ENCODE results near the gene PRICKLE3.

The PRICKLE3 gene

DNA sequence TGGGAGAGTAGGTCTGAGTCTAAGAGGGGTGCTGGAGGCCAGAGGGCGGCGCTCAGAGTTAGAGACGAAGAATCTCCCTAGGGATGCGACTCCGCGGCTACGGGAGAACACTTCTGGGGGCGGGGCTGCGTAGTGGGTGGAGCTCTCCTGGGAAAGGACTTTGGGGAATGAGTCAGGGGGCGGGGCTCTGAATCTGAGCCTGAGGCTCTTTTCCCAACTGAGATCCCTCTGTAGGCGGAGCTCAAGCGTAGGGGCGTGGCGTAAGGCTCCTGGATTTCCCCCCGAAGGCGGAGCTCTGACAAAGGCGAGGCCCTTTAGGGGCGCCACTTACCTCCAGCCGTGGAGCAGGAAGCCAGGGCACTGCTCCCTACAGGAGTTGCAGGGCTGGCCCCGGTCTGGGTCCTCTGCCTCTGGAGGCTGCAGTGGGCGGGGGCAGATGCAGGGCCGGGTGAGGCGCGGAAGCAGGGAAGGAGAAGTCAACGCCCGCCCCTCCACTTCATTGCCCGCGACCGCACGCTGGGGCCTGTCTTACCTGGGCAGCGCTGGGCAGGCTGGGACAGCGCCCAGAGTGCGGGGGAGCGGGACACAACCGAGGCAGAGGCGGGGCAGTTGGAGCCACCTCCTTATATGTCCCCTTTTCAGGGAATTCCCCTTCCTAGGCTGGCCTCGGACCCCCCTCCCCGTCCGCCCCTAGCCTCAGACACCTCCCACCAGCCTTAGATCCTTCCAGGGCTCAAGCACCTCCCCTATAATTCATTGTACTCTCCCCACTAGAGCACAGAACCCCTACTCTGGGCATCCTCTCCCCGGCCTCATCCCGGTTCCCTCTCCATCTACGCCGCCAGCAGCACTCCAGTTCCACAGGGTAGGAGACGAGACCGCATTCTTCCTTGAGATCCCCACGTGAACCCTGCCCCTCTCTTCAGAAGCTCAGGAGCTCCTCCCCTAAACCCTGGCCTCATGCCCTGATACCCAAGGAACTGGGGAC lies 1.6 kb downstream of the PRICKLE3 start:
- Histone ChIP-seq H3K27me3 (replicated peaks) (no peaks in the 10 kb centered on the region), H3K4me3 (ENCODE audit: low read depth, low read length) (peak overlapping the region; percentile 48), H3K27ac (no peak overlapping the region), H3K36me3 (replicated peaks) (peaks cover 2% of the 10 kb centered on the region)
- DNase-seq, result peak; percentile 83
- TF ChIP-seq, protein P1, sequence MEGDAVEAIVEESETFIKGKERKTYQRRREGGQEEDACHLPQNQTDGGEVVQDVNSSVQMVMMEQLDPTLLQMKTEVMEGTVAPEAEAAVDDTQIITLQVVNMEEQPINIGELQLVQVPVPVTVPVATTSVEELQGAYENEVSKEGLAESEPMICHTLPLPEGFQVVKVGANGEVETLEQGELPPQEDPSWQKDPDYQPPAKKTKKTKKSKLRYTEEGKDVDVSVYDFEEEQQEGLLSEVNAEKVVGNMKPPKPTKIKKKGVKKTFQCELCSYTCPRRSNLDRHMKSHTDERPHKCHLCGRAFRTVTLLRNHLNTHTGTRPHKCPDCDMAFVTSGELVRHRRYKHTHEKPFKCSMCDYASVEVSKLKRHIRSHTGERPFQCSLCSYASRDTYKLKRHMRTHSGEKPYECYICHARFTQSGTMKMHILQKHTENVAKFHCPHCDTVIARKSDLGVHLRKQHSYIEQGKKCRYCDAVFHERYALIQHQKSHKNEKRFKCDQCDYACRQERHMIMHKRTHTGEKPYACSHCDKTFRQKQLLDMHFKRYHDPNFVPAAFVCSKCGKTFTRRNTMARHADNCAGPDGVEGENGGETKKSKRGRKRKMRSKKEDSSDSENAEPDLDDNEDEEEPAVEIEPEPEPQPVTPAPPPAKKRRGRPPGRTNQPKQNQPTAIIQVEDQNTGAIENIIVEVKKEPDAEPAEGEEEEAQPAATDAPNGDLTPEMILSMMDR (IDR thresholded peaks at IDR 0.05; ENCODE audit: low read depth, low read length, missing control alignments), result no peak
- in situ Hi-C loops (cut with HindIII; ENCODE audit: low pct_ligation_motif_present, low sequenced_read_pairs), result no loop called here

DNA sequence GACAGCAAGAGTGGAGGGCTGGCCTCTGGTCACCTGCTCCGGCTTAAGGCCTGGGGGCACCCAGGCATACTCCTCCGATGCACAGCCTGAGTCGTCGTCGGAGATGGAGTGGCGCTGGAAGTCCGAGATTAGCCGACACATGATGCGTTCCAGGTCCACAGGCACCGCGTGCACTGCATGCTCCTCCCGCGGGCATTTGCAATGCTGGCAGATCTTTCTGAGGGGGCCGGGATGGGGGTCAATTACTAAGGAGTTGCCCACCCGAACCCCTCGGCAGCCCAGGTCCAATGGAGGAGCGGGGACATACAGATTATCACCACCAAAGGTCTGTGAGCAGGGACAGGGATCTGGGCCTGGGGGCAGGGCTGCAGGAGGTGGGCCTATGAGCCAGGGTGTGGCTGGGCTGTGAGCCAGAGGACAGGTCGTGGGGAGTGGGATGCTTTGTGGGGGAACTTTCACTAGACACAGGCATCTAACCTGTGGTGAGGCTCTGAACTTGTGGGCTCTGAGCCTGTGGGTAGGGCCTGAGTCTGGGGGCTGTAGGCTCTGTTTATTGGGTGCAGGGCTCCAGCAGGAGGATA lies 2.4 kb downstream of the PRICKLE3 start:
- no peak for DNase-seq
- H3K27me3 ChIP-seq (replicated peaks), result no peaks in the 10 kb centered on the region
- no peak overlapping the region for H3K27ac ChIP-seq
- in situ Hi-C loops (cut with HindIII; ENCODE audit: low pct_ligation_motif_present, low sequenced_read_pairs), result no loop called here
- peak overlapping the region; percentile 27 for H3K4me3 ChIP-seq (ENCODE audit: low read depth, low read length)
- TF ChIP-seq, protein P1 (IDR thresholded peaks at IDR 0.05; ENCODE audit: low read depth, low read length, missing control alignments), result no peak
- peaks cover 2% of the 10 kb centered on the region for H3K36me3 ChIP-seq (replicated peaks)

DNA sequence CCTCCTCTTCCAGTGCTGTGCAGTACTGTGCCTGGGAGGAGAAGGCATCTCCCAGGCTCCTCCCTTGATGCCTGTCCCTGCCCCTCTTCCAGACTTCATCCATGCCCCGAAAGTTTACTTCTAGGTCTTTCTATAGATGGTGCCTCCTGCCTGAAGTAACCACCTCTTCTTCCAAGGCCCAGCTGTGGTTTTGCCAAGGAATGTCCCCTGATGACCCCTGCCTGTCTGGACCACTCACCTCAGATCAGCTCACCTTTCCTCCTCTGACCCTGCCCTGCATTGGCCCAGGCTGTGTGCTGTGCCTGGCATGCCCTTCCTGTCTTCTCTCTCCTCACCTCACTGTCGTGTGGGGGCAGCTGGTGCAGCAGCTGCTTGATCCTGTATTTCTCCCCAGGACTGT lies 6.8 kb downstream of the PRICKLE3 start:
- TF ChIP-seq, protein P1 (IDR thresholded peaks at IDR 0.05; ENCODE audit: low read depth, low read length, missing control alignments), result no peak
- no peaks in the 10 kb centered on the region for H3K27me3 ChIP-seq (replicated peaks)
- H3K27ac ChIP-seq, result no peak overlapping the region
- no peak overlapping the region for H3K4me3 ChIP-seq (ENCODE audit: low read depth, low read length)
- H3K36me3 ChIP-seq (replicated peaks), result peaks cover 2% of the 10 kb centered on the region
- in situ Hi-C loops (cut with HindIII; ENCODE audit: low pct_ligation_motif_present, low sequenced_read_pairs), result no loop called here
- DNase-seq, result no peak

DNA sequence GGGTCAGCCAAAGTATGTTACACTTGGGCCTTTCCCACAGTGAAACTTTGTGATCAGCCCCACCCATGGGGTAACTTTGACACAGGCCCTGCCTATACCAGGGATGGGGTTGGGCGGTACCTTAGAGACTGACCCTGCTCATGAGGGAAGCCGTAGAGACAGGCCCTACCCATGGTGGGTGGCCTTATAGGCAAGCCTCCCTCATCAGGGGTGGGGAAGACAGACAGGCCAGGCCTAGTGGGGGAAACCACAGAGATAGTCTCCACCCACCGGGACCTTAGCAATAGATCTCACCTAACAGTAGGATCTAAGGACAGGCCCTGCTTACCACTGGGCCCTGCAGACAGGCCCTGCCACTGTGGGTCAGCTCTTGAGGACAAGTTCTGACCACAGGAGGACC lies 7.6 kb downstream of the PRICKLE3 start:
- TF ChIP-seq, protein P1 (IDR thresholded peaks at IDR 0.05; ENCODE audit: low read depth, low read length, missing control alignments), result no peak
- H3K4me3 ChIP-seq (ENCODE audit: low read depth, low read length), result no peak overlapping the region
- H3K27me3 ChIP-seq (replicated peaks), result no peaks in the 10 kb centered on the region
- in situ Hi-C loops (cut with HindIII; ENCODE audit: low pct_ligation_motif_present, low sequenced_read_pairs), result no loop called here
- DNase-seq, result no peak
- no peak overlapping the region for H3K27ac ChIP-seq
- peaks cover 2% of the 10 kb centered on the region for H3K36me3 ChIP-seq (replicated peaks)

DNA sequence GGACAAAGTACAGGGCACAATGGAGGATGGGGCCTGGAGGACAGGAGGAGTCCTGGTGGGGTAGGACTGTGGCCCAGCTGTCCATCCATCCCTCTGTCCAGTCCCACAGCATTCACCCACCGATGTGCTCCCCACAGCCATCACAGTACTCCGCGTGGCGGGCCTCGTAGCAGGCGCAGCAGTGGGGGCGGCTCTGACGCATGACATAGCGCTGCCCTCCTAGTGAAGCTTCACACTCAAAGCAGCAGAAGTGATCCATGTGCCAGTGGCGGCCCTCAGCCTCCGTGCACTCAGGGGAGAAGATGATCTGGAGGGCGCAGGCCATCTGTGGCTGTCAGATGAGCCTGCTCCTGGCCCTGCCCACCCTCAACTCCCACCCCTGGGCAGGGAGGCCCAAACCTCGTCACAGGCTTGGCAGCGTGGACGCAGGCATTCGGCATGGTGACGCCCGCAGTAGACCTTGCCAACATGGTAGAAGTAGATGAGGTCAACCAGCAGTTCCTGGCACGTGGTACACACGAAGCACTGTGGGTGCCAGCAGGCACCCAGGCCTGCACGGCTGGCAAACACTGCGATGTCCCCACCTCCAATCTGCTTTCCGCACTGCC lies 8.2 kb downstream of the PRICKLE3 start:
- peaks cover 2% of the 10 kb centered on the region for H3K36me3 ChIP-seq (replicated peaks)
- no peak overlapping the region for H3K27ac ChIP-seq
- in situ Hi-C loops (cut with HindIII; ENCODE audit: low pct_ligation_motif_present, low sequenced_read_pairs), result no loop called here
- TF ChIP-seq, protein P1 (IDR thresholded peaks at IDR 0.05; ENCODE audit: low read depth, low read length, missing control alignments), result no peak
- no peak for DNase-seq
- H3K27me3 ChIP-seq (replicated peaks), result no peaks in the 10 kb centered on the region
- H3K4me3 ChIP-seq (ENCODE audit: low read depth, low read length), result no peak overlapping the region

Data from brain microvascular endothelial cell (primary cell).